Trophoblast cell (in vitro differentiated cells and primary cell): ENCODE results near the gene NFRKB.

Source experiments
- DNase-seq, 2 donors: peaks; one replicate each; pipeline ENCODE4 v3.0.0-alpha.2; 2016
- H2AFZ ChIP-seq: 2 replicates; pipeline ENCODE4 v1.6.1; 2013; ENCODE audit warnings: low read length, moderate library complexity, mild to moderate bottlenecking; ENCODE audit not compliant: insufficient read depth, poor library complexity
- H2AK5ac ChIP-seq: 2 replicates; pipeline ENCODE4 v1.6.1; 2013; ENCODE audit warnings: mild to moderate bottlenecking, low read length
- H2BK120ac ChIP-seq: 2 replicates; pipeline ENCODE4 v1.6.1; 2013; ENCODE audit warnings: low read length, mild to moderate bottlenecking, moderate library complexity; ENCODE audit not compliant: insufficient read depth, poor library complexity
- H2BK12ac ChIP-seq: 2 replicates; pipeline ENCODE4 v1.6.1; 2013; ENCODE audit warnings: mild to moderate bottlenecking, low read length, moderate library complexity
- H2BK5ac ChIP-seq: 2 replicates; pipeline ENCODE4 v1.6.1; 2013; ENCODE audit warnings: low read length, low read depth, moderate library complexity, mild to moderate bottlenecking; ENCODE audit not compliant: poor library complexity
- H3K14ac ChIP-seq: 2 replicates; pipeline ENCODE4 v1.6.1; 2013; ENCODE audit warnings: mild to moderate bottlenecking, low read length
- H3K18ac ChIP-seq: 2 replicates; pipeline ENCODE4 v1.6.1; 2013; ENCODE audit warnings: mild to moderate bottlenecking, low read length
- H3K23ac ChIP-seq: 2 replicates; pipeline ENCODE4 v1.6.1; 2013; ENCODE audit warnings: low read length
- H3K27ac ChIP-seq: 2 replicates; pipeline ENCODE4 v1.5.1; 2013; ENCODE audit warnings: low read depth, mild to moderate bottlenecking, inconsistent platforms, low read length, moderate library complexity
- H3K27me3 ChIP-seq: 2 replicates; pipeline ENCODE4 v1.6.1; 2013; ENCODE audit warnings: inconsistent platforms, mild to moderate bottlenecking, low read length, moderate library complexity; ENCODE audit not compliant: insufficient read depth
- H3K36me3 ChIP-seq, 2 experiments: 1 replicate in 1 of 2; 2 replicates in 1 of 2; pipeline ENCODE4 v1.6.1; 2013; ENCODE audit warnings: low read length in 2 of 2, mild to moderate bottlenecking in 2 of 2, moderate library complexity in 1 of 2; ENCODE audit not compliant: insufficient read depth in 2 of 2, control insufficient read depth in 1 of 2
- H3K4ac ChIP-seq: 2 replicates; pipeline ENCODE4 v1.6.1; 2013; ENCODE audit warnings: low read depth, mild to moderate bottlenecking, low read length, moderate library complexity
- H3K4me1 ChIP-seq, 2 experiments: 1 replicate in 1 of 2; 2 replicates in 1 of 2; pipeline ENCODE4 v1.6.1; 2013; ENCODE audit warnings: low read length in 2 of 2, mild to moderate bottlenecking in 2 of 2, moderate library complexity in 1 of 2; ENCODE audit not compliant: insufficient read depth in 2 of 2, control insufficient read depth in 1 of 2
- H3K4me2 ChIP-seq: 2 replicates; pipeline ENCODE4 v1.6.1; 2013; ENCODE audit warnings: inconsistent platforms, mild to moderate bottlenecking, low read length, moderate library complexity
- H3K4me3 ChIP-seq: 2 replicates; pipeline ENCODE4 v1.5.1; 2013; ENCODE audit warnings: mild to moderate bottlenecking, low read depth, low read length, inconsistent platforms
- H3K79me1 ChIP-seq: one replicate; pipeline ENCODE4 v1.6.1; 2013; ENCODE audit warnings: low read length
- H3K79me2 ChIP-seq: 2 replicates; pipeline ENCODE4 v1.6.1; 2013; ENCODE audit warnings: low read length, mild to moderate bottlenecking; ENCODE audit not compliant: control insufficient read depth, insufficient read depth, poor library complexity
- H3K9ac ChIP-seq: 2 replicates; pipeline ENCODE4 v1.6.1; 2013; ENCODE audit warnings: mild to moderate bottlenecking, low read length
- H3K9me3 ChIP-seq: 2 replicates; pipeline ENCODE4 v1.6.1; 2013; ENCODE audit warnings: low read depth, mild to moderate bottlenecking, control low read depth, inconsistent platforms, low read length; ENCODE audit not compliant: insufficient read depth
- H4K12ac ChIP-seq: 2 replicates; pipeline ENCODE4 v1.6.1; 2013; ENCODE audit warnings: low read depth, mild to moderate bottlenecking, low read length, moderate library complexity
- H4K8ac ChIP-seq: 2 replicates; pipeline ENCODE4 v1.6.1; 2013; ENCODE audit warnings: low read depth, mild to moderate bottlenecking, low read length, moderate library complexity
- H4K91ac ChIP-seq: one replicate; pipeline ENCODE4 v1.6.1; 2013; ENCODE audit warnings: low read depth, mild to moderate bottlenecking, low read length, moderate library complexity
- WGBS: extraction: QIAGEN DNeasy Blood & Tissue Kit; methylation state at CpG from one replicate; pipeline ENCODE4 v1.1.7; 2013; ENCODE audit warnings: missing lambda C conversion rate; ENCODE audit not compliant: insufficient read length, insufficient coverage; ENCODE audit errors: extremely low coverage; 5-methylcytosine and 5-hydroxymethylcytosine counted together

The NFRKB gene

DNA sequence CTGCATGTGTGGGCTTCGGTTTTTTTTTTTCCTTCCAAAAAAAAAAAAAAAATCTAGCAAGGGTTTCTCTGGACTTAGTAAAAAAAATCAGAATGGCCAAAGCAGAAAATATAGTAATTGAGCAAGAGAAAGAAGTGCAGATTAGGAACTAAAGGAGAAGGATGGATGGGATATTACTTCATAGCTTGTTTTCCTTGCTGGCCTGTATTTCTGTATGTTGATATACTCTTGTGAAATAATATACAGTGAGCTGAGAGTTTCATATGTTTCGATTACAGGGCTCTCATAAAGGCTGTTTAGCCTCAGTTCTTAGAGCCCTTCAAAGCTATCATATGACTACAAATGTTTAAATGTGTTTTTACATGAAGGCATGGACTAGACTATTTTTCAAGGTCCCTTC, 34.3 kb upstream of the NFRKB start:
- Histone ChIP-seq H3K4me2 (no peak overlapping the region), H4K8ac (no peak overlapping the region), H3K36me3 (peaks cover 8 to 20% of the 10 kb centered on the region in 2 experiments), H3K4me3 (no peak overlapping the region), H3K14ac (no peak overlapping the region), H3K79me1 (no peaks in the 10 kb centered on the region), H2AK5ac (no peak overlapping the region), H3K9me3 (no peaks in the 10 kb centered on the region), H2BK120ac (no peak overlapping the region), H3K27ac (no peak overlapping the region), H3K23ac (no peak overlapping the region), H3K4me1 (no peaks in the 10 kb centered on the region), H2BK12ac (no peak overlapping the region), H3K27me3 (no peaks in the 10 kb centered on the region), H3K79me2 (no peaks in the 10 kb centered on the region), H2BK5ac (no peak overlapping the region), H3K18ac (no peak overlapping the region), H2AFZ (no peak overlapping the region), H4K91ac (no peak overlapping the region), H3K4ac (no peak overlapping the region), H4K12ac (no peak overlapping the region), H3K9ac (no peak overlapping the region)
- DNase-seq = no peak
- no CpG with 5 or more reads among the region's 2 CpGs for WGBS

DNA sequence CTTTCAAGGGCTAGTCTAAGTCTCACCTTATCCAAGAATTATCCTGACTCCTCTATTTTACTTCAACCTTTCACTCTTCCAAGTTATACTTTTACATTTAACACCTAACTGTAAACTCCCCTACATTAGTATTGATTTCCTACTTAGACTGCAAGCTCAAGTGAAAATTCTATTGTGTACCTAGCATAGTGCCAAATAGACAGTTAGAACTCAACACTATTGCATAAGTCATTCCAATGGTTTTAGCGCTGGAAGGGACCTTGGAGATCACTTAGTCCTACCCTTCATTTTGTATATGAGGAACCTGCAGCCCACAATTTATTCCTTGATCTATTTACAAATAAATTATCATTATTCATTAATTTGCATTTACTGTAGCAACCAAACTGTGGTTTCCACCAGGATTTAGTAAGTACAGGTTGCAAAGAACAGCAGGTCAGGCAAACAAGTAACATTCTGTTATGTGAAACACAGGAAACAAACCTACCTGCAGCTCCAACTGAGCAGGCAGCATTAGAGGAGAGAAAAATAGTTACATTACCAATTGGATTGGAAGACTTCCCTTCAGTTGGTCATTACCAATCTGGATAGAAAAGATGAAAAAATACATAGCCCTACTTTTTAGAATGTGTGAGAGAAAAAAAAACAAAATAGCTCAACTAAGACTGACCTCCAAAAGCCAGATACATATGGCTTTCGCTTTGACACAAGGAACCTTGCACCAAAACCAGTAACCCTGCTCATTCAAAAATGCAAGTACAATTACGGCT, 33.7 kb upstream of the NFRKB start:
- Histone ChIP-seq H3K9me3 (no peaks in the 10 kb centered on the region), H3K4me2 (no peak overlapping the region), H2BK120ac (no peak overlapping the region), H3K4me1 (no peaks in the 10 kb centered on the region), H3K4ac (no peak overlapping the region), H2AFZ (no peak overlapping the region), H3K18ac (no peak overlapping the region), H2AK5ac (no peak overlapping the region), H2BK5ac (no peak overlapping the region), H4K91ac (no peak overlapping the region), H3K79me1 (no peaks in the 10 kb centered on the region), H3K9ac (no peak overlapping the region), H4K12ac (no peak overlapping the region), H3K36me3 (peaks cover 8 to 20% of the 10 kb centered on the region in 2 experiments), H3K14ac (no peak overlapping the region), H4K8ac (no peak overlapping the region), H2BK12ac (no peak overlapping the region), H3K79me2 (no peaks in the 10 kb centered on the region), H3K4me3 (no peak overlapping the region), H3K27ac (no peak overlapping the region), H3K27me3 (no peaks in the 10 kb centered on the region), H3K23ac (no peak overlapping the region)
- WGBS = no CpG with 5 or more reads among the region's 3 CpGs
- no peak for DNase-seq

DNA sequence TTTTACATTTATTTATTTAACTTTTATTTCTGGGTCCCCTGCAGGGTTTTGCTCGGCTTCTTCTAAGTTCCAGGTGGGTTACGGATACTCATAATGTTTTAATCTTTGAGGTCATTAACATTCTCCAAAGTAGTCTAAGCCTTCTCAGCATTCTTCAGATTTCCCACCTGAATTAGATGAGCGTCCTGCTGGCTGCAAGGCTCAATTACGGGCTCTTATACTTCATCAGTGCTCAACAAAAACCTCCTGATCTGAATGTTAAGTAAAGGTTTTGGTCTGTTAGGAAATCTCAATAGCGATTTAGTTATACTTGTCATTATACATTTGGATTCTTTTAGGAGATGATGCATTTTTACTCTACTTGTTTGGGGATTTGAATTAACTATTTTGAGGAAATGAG, 27.3 kb upstream of the NFRKB start:
- WGBS = no CpG with 5 or more reads among the region's 5 CpGs
- DNase-seq = no peak
- no peak overlapping the region for H4K91ac ChIP-seq
- no peak overlapping the region for H3K4me2 ChIP-seq
- H3K27me3 ChIP-seq = no peaks in the 10 kb centered on the region
- no peak overlapping the region for H3K9ac ChIP-seq
- H2AFZ ChIP-seq = no peak overlapping the region
- no peaks in the 10 kb centered on the region for H3K9me3 ChIP-seq
- no peak overlapping the region for H3K4ac ChIP-seq
- H3K14ac ChIP-seq = no peak overlapping the region
- H2BK5ac ChIP-seq = no peak overlapping the region
- H3K36me3 ChIP-seq = peaks cover 6 to 19% of the 10 kb centered on the region in 2 experiments
- no peak overlapping the region for H2AK5ac ChIP-seq
- no peak overlapping the region for H4K12ac ChIP-seq
- no peak overlapping the region for H3K23ac ChIP-seq
- no peaks in the 10 kb centered on the region for H3K79me2 ChIP-seq
- no peak overlapping the region for H3K18ac ChIP-seq
- H3K27ac ChIP-seq = no peak overlapping the region
- no peaks in the 10 kb centered on the region for H3K4me1 ChIP-seq
- H2BK120ac ChIP-seq = no peak overlapping the region
- H4K8ac ChIP-seq = no peak overlapping the region
- H3K4me3 ChIP-seq = no peak overlapping the region
- no peak overlapping the region for H2BK12ac ChIP-seq
- H3K79me1 ChIP-seq = no peaks in the 10 kb centered on the region

DNA sequence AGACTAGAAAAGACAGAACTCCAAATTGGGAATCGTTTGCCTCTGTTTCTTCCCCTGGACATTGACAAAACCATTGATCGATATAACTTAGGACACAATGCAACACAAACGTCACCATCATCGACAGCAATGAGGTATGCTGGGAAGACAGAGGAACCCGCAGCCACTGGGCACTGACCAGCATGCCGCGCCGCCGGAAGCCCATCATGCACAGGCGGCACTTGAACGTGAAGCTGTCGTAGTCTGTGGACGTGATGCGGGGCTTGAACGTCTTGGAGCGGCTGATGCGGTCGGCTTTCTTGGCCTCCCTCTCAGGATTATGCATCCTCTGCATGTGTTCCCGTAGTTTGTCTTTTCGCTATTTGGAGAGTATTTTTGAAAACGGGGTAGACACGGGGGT, 23.0 kb upstream of the NFRKB start:
- H3K18ac ChIP-seq = no peak overlapping the region
- H3K36me3 ChIP-seq = peaks cover 21 to 29% of the 10 kb centered on the region in 2 experiments
- H4K91ac ChIP-seq = no peak overlapping the region
- H3K4ac ChIP-seq = no peak overlapping the region
- H3K4me2 ChIP-seq = no peak overlapping the region
- H3K27ac ChIP-seq = no peak overlapping the region
- H3K79me1 ChIP-seq = no peaks in the 10 kb centered on the region
- H3K79me2 ChIP-seq = no peaks in the 10 kb centered on the region
- H2BK12ac ChIP-seq = no peak overlapping the region
- H2AFZ ChIP-seq = no peak overlapping the region
- H2BK5ac ChIP-seq = no peak overlapping the region
- H3K9ac ChIP-seq = no peak overlapping the region
- WGBS = no CpG with 5 or more reads among the region's 22 CpGs
- DNase-seq = no peak
- H3K14ac ChIP-seq = no peak overlapping the region
- no peak overlapping the region for H3K23ac ChIP-seq
- H3K9me3 ChIP-seq = no peaks in the 10 kb centered on the region
- no peaks in the 10 kb centered on the region for H3K4me1 ChIP-seq
- H3K4me3 ChIP-seq = no peak overlapping the region
- H2AK5ac ChIP-seq = no peak overlapping the region
- H3K27me3 ChIP-seq = no peaks in the 10 kb centered on the region
- no peak overlapping the region for H4K8ac ChIP-seq
- no peak overlapping the region for H2BK120ac ChIP-seq
- no peak overlapping the region for H4K12ac ChIP-seq
